Transverse colon (tissue), 3 donors: ENCODE results near the gene BNIP5.

ENCODE experiments used
- CTCF ChIP-seq, 5 experiments: fragments of 200-600 bp in 3 of 5; fragments of 450-650 bp in 2 of 5; sonication (generic) in 3 of 5; IDR thresholded peaks; 1 replicate in 2 of 5; 2 replicates in 3 of 5; pipeline ENCODE4 v1.5.1; 2016 to 2017; ENCODE audit warnings: antibody characterized with exemption in 5 of 5, inconsistent platforms in 3 of 5, mild to moderate bottlenecking in 2 of 5, moderate library complexity in 1 of 5
- EP300 ChIP-seq: sonication (generic); formaldehyde crosslinking; IDR thresholded peaks from one replicate; pipeline ENCODE4 v1.6.1; 2017; ENCODE audit warnings: antibody characterized with exemption, low read depth
- POLR2A ChIP-seq: fragments of 450-650 bp; IDR thresholded peaks from one replicate; pipeline ENCODE4 v1.6.1; 2016; ENCODE audit warnings: antibody characterized with exemption, mild to moderate bottlenecking, moderate library complexity

- TF ChIP-seq POLR2A (no peak), CTCF (IDR thresholded peaks at IDR 0.05) (no peak), EP300 (no peak)
These were observed 34.9 kb downstream of the BNIP5 start for GRCh38 chr6:36301781-36302180.
